ENCODE measurements around the gene DLG2.
"Not testable (repeated sequence)": the region's sequence is repeated elsewhere in the genome, so short reads cannot be mapped to it uniquely, and the experiment has no call there.

DLG2 gene

DNA sequence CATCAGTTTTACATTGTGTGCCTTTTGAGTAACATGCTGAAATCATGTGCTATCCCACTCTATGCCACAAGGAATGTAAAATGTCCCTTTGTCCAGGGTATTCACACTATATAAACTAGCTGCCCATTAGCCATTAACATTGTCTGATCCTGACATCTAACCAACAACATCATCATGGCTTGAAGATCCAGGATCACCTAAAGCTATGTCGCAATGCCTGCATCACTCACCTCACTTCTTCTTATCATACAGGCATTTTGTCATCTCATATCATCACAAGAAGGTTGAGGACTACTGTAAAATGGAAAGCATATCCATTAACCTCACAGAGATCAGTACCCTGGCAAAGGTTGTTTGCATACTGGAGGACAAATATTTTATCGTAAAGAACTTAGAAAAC lies 742.3 kb downstream of the DLG2 start:
- DNase-seq, result no peak

DNA sequence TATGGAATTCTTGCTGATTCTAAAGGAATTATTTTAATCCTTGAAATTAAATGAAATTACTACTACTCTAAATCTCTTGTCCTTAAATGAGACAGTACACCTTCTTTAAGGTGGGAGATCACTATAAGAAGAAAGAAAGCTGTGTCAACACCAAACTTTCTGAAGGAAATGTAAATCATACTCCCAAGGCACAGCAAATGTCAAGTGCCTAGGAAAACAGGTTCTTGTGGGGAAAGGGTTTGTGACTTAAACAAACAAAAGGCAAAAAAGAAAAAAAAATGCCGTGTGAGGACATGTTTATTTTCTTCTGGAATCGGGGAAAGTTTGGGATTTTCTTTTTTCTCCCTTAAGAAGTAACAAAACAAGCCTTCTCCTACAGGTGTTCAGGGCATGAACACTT lies 745.1 kb downstream of the DLG2 start:
- no peak for DNase-seq

GRCh38 chr11:84871116-84871515 lies 756.0 kb downstream of the DLG2 start:
- no peak for DNase-seq

GRCh38 chr11:84870486-84870885 lies 756.7 kb downstream of the DLG2 start:
- no peak for DNase-seq

DNA sequence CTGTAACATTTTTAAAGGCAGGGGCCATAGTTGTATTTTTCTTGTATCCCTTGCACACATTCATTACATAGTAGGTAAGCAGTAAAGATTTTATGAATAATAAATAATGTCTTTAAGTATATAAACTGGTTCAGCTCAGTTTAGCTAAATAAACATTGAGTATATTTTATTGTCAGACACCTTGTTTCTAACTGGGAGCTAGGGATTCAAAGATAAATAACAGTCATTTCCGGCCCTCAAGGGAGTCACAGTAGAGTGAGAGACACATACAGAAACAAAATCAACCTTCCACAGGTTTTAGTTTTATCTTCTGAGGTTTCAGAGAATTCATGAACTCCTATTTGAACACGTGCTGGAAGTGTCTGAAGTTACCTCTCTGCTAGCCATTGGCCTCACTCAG lies 760.2 kb downstream of the DLG2 start:
- DNase-seq, result no peak

- DNase-seq, result no peak
These were observed 761.2 kb downstream of the DLG2 start for GRCh38 chr11:84865791-84866535.

DNA sequence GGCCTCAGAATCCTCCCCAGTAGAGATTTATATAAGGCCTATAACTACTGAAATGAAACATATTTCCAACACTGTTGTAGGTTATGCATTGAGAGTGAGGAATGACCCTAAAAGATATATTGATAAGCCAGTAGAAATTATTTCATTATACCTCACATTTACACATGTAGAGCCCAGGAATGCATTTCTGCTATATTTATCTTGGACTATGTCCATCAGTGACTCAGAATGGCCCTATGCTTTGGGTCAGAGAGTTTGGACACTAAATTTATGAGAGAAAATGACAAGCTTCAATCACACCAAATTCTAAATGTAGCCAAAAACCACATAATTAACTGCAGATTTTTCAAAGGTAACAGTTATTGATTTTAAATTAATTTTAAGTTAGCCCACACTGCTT lies 761.9 kb downstream of the DLG2 start:
- no peak for DNase-seq

DNA sequence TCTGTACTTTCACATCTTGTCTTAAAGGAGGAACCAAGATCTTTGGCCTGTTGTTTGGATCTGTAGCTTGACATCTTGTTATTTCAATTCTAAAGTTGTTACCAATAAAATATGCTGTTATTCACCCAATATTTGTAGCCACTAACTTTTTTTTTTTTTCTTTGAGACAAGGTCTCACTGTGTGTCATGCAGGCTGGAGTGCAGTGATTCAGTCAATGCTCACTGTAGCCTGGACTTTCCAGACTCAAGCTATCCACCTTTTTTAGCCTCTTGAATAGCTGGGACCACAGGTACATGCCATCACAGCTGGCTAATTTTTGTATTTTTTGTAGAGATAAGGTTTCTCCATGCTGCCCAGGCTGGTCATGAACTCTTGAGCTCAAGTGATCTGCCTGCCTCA lies 769.4 kb downstream of the DLG2 start:
- no peak for DNase-seq

DNA sequence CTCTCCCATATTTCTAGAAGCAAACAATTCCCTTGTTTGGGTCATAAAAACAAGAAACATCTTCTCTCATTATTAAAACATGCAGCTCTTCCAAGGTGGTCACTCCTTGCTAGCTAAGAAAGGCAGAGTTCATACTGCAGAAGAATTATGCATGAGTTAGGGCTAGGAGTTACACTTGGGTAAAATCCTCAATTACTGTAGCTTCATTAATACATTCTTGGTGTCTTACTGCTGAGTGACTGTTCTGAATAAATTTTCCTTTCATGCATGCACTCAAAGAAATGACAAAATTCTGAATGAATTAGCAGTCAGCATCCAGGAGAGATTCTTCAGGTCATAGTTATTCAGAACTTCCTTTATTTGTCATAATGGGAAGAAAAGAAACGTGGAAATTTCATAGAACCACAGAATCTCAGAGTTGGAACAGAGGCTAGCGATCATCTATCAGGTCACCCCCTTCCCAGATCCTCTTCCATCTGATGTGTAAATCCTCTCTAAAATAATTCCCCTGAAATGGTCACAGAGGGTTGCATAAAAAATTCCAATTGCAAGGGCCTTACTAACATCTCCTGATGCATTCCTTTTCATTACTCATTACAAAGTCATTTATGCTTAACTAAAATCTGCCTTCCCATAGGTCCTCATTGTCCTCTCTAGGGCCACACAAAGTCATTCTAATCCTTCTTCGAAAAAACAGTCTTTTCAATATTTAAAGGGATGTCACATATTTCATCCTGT lies 771.5 kb downstream of the DLG2 start:
- no peak for DNase-seq

- DNase-seq, result no peak
These were observed 772.7 kb downstream of the DLG2 start for GRCh38 chr11:84854498-84854880.

DNA sequence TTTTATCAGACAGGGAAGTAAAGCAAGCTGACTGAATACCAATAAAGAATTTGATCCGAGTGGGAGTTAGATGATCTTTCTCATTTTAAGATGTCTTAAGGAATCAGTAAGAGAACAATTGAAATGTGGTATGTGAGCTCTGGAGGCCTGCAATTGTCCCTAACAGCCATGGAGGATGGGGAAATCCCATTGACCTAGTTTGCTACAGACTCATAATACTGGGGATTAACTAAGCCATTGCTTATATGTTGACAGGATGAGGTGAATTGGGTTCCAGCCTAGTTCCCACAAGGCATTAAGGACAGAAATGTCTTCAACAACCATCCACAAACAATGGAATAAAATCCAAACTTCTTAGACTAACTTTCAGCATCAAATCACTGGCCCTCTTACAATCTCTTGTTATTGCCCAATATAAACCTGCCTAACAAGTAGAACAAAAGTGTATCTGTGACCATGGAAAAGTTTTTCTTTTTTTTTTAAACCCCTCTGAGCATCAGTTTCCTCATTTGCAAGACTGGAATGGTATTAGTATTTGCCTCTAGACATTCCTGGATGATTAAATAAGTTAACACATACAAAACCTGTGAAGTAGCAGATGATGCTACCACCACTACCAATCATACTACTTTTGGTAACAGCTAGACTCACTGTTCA lies 773.2 kb downstream of the DLG2 start:
- DNase-seq, result no peak

DNA sequence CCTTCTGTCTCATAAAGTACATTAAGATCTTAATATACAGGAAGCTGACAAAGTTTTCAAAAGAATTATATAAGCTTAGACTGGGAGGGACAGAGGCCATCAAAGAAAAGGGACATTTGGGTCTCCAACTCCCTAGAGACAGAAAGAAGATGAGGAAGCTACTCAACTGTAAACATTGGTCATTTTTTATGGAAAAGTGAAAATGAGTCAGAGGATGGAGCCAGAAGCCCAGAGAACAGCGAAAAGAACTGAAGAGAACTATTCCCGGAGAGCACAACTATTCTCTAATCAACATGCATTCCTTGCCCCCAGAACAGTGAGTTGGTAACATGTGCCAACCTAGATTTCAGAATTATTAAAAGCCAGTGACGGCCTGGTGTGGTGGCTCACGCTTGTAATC lies 779.3 kb downstream of the DLG2 start:
- DNase-seq, result no peak

- not testable (repeated sequence) for DNase-seq
These were observed 786.9 kb downstream of the DLG2 start for GRCh38 chr11:84840201-84840600.

- no peak for DNase-seq
These were observed 789.6 kb downstream of the DLG2 start for GRCh38 chr11:84837402-84838069.

- DNase-seq, result no peak
These were observed 790.8 kb downstream of the DLG2 start for GRCh38 chr11:84836371-84836770.

DNA sequence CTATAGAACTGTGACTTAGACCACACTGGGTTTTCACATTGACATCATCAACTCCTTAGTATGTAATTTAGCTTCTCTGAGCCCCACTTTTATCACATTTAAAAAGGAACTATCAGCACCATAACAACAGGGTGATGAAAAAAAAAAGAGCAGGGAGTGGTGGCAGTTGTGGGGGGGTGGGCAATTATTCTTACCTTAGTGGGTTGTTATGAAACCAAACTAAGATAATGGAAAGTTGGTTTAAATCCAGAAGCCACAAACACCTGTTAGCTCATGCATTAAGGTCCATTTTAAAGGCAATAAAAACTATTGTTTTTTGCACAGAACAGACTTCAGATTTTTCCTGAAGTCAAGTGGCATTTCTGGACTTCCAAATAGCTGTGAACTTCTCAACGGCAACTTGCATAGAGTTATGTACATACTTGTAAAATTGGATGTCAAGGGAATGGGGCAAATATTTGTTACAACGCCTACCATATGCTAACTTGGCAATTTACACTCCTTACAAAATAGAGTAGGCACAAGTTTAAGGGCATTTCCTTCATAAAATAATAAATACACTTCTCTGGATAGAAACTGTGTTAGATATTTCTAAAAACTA lies 793.6 kb downstream of the DLG2 start:
- no peak for DNase-seq

GRCh38 chr11:84830372-84830771 lies 796.8 kb downstream of the DLG2 start:
- no peak for DNase-seq

DNA sequence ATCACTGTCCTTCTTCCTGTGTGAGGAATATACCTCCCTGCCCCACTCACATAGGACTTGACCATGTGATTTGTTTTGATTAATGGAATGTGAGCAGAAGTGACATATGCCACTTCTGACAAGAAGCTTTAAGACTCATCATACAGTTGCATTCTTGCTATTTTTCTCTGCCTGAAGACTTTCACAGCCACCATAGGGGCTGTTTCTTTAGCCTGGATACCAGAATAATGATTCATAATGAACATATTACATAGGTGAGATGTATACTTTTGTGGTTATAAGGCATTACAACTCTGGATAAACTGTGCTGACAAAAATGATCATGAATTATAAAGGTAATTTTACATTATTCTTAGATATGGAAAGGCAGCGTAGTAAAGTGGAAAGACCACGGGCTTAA lies 798.0 kb downstream of the DLG2 start:
- no peak for DNase-seq

DNA sequence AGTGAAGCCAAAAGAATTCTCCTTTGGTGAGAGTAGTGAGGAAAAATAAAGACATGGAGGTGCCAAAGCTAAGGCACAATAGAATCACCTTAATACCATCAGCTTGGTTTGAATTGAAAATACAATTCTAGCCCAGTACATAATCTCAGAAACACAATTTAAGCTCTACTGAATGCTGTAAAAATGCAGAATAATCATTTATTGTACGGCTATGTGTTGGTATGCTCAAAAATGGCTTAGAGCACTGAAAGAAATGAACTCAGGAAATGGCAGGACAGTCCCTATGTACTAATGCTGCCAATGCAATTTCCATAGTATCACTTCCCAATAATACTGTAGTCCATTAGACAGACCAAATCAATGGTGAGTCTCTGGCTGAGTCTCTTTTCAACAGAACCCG lies 798.5 kb downstream of the DLG2 start:
- DNase-seq, result no peak

DNA sequence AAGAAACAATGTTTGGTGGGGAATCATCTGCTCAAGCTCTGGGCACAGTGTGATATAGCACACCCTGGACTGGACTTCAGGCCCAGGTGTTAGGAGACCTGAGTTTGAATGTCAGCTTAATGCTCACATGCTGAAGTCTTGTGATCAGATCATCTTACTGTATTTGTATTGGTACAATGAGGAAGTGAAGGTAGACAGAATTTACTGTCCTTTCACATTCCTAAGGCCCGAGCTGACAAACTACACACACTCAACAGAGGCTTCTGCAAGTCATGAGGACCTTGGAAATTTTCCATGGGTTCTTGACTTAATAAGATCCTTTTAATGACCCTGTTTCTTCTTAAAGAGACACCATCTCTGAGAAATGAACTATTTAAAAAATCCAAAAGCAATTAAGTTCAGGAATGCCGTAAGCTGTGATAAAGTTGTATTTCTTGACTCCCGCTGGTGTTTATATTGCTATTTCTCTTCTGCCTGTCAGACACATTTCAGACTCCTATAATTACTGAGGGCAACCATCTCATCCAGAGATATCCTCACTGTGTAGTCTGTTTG lies 802.0 kb downstream of the DLG2 start:
- DNase-seq, result no peak

DNA sequence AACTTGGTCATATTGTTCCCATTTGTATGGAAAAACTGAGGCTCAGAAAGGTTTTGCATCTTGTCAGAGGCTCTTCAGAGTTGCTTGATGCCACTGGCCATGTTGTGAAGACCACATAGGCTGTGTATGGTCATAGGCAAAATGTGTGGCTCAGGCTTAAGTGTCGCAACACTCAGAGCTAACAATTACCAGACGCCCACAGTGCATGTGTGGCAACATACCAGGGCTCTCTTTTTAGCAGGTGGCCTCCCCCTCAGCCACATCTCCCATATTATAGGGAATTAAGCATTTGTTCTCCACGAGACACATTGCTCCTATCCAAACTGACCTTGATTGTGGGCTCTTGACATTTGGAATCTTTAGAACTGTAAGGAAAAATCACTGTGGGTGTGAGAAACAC lies 802.5 kb downstream of the DLG2 start:
- no peak for DNase-seq

- no peak for DNase-seq
These were observed 807.6 kb downstream of the DLG2 start for GRCh38 chr11:84819537-84819936.

DNA sequence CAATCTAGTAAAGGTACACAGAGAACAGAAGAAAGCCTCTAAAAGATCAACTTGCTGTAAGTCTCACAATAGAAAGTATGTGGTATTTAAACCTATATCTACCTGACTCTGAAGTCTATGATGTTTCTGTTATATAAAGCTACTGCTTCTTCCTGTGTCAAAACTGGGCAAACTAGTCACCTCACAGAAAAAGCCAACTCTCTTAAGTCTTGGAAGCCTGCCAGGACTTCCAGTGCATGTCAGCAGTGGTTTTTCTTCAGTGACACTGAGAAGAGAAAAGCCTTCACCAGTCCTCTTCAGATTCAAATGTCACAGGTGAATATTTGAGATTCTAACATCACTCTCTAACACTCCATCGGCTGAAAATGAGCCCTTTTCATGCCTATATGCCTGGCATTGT lies 808.0 kb downstream of the DLG2 start:
- DNase-seq, result no peak
